ENCODE data around the gene WNT6.

Gene WNT6

DNA sequence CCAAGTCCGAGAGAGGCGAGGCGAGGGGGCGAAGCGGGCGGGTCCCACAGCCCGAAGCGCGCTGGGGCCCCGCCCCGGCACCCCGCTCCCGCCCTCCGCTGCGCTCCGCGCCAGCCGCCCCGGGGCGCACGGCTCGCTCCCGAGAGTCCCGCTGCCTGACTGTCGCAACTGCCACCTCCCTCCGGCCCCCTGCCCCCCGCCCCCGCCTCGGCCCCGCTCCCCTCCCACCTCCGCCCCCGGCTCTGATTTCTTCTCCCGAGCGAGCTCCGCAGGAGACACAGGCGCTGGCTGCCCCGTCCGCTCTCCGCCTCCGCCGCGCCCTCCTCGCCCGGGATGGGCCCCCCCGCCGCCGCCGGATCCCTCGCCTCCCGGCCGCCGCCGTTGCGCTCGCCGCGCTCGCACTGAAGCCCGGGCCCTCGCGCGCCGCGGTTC lies at the start of gene WNT6:
WNT6 (plus strand) TSS at position 250 of the 432 bp plus-strand sequence. CDS start 233 bp downstream, outside the sequence.
- DNase-seq (ENCODE audit: low read depth in 1 of 2, low spot score in 1 of 2), result no peak
- in situ Hi-C loops (cut with HindIII; ENCODE audit: low pct_unique_long_range_greater_than_20kb, low sequenced_read_pairs), result no loop called here
- TF ChIP-seq JUND (IDR thresholded peaks at IDR 0.05; ENCODE audit: low read depth), result no peak

DNA sequence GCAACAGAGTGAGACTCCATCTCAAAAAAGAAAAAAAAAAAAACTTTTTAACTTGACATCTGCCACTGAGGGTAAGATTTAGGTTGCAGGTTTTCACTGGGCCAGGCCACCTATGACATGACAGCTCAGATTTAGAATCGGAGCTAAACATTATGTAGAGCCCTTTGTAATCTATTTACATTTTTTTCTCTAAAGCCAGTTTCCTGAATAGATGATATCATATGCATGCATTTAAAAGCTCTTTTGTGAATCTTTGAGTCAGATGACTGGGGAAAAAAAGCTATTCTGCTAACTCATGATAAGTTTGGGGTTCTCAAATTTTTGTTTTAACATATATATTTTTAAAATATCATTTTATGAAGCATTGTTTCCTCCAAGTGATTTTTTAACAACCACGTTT lies 49.3 kb upstream of the WNT6 start:
- DNase-seq (ENCODE audit: low read depth in 1 of 2, low spot score in 1 of 2), result no peak
- in situ Hi-C loops (cut with HindIII; ENCODE audit: low pct_unique_long_range_greater_than_20kb, low sequenced_read_pairs), result no loop called here
- TF ChIP-seq JUND (IDR thresholded peaks at IDR 0.05; ENCODE audit: low read depth), result no peak

DNA sequence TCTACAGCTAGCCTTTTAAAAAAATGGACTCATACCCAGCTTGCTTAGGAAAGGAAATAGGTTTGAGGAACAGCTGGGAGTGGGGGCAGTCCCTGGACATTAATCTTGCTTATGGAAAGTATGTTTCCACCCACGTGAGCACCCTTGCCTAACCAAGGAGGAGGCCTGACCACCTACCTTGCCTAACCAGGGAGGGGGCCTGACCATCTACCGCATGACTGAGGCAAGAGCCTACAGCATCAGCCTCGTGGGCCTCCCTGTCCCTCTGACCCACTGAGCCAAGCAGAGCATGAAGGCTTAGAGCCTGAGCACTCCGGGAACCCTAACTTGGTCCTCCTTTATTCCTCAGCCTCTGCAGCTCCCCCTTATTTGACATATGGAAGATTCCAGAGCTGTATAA lies 48.2 kb upstream of the WNT6 start:
- in situ Hi-C loops (cut with HindIII; ENCODE audit: low pct_unique_long_range_greater_than_20kb, low sequenced_read_pairs), result no loop called here
- no peak for TF ChIP-seq JUND (IDR thresholded peaks at IDR 0.05; ENCODE audit: low read depth)
- no peak for DNase-seq (ENCODE audit: low read depth in 1 of 2, low spot score in 1 of 2)

DNA sequence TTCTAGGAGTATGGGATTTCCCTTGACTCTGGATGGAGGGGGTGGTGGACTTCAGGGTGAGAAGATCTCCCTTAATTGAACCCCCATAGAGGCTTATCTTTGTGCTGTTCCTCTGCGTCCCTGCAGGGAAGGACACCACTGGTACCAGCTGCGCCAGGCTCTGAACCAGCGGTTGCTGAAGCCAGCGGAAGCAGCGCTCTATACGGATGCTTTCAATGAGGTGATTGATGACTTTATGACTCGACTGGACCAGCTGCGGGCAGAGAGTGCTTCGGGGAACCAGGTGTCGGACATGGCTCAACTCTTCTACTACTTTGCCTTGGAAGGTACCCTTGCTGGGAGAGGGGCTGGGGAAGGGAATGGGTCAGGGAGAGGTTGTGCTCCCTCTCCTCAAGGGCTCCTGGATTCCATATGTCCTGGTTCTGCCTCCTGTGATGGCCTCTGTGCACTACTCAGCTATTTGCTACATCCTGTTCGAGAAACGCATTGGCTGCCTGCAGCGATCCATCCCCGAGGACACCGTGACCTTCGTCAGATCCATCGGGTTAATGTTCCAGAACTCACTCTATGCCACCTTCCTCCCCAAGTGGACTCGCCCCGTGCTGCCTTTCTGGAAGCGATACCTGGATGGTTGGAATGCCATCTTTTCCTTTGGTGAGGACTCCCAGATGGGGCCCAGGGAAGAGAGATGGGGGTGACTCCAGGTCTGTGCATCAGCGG lies 47.3 kb upstream of the WNT6 start:
- TF ChIP-seq JUND (IDR thresholded peaks at IDR 0.05; ENCODE audit: low read depth), result no peak
- in situ Hi-C loops (cut with HindIII; ENCODE audit: low pct_unique_long_range_greater_than_20kb, low sequenced_read_pairs), result no loop called here
- no peak for DNase-seq (ENCODE audit: low read depth in 1 of 2, low spot score in 1 of 2)

DNA sequence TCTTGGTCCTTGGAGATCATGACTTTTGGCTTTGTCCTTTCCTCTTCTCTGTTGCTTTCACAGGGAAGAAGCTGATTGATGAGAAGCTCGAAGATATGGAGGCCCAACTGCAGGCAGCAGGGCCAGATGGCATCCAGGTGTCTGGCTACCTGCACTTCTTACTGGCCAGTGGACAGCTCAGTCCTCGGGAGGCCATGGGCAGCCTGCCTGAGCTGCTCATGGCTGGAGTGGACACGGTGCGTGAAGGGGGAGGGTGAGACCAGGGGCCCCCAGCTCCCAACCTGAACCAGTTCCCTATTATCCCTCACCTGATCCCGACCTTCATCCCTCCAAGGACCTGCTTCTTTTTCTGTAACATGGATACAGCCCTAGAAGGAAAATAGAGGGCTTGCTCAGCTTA lies 46.7 kb upstream of the WNT6 start:
- no peak for DNase-seq (ENCODE audit: low read depth in 1 of 2, low spot score in 1 of 2)
- in situ Hi-C loops (cut with HindIII; ENCODE audit: low pct_unique_long_range_greater_than_20kb, low sequenced_read_pairs), result no loop called here
- no peak for TF ChIP-seq JUND (IDR thresholded peaks at IDR 0.05; ENCODE audit: low read depth)

DNA sequence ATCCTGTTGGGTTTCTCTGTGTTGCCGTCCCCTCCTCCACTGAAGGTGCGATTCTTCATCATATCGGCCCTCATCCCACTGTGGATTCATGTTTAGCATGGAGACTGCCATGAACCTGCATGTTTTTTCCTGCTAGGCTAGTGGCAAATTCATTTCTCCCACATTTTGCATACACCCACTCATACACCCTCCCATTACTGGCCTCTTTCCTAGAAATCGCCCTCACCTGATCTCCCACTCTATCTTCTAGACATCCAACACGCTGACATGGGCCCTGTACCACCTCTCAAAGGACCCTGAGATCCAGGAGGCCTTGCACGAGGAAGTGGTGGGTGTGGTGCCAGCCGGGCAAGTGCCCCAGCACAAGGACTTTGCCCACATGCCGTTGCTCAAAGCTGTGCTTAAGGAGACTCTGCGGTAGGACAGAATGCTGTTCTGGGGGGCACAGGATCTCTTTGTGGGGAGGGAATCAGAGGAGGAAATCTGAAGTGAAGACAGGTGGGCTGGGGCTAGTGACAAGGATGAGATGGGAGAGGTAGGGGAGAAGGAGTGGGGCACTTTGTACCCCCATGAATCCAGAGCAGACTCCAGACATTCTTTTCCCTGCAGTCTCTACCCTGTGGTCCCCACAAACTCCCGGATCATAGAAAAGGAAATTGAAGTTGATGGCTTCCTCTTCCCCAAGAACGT lies 45.7 kb upstream of the WNT6 start:
- no peak for DNase-seq (ENCODE audit: low read depth in 1 of 2, low spot score in 1 of 2)
- no peak for TF ChIP-seq JUND (IDR thresholded peaks at IDR 0.05; ENCODE audit: low read depth)
- in situ Hi-C loops (cut with HindIII; ENCODE audit: low pct_unique_long_range_greater_than_20kb, low sequenced_read_pairs), result no loop called here

DNA sequence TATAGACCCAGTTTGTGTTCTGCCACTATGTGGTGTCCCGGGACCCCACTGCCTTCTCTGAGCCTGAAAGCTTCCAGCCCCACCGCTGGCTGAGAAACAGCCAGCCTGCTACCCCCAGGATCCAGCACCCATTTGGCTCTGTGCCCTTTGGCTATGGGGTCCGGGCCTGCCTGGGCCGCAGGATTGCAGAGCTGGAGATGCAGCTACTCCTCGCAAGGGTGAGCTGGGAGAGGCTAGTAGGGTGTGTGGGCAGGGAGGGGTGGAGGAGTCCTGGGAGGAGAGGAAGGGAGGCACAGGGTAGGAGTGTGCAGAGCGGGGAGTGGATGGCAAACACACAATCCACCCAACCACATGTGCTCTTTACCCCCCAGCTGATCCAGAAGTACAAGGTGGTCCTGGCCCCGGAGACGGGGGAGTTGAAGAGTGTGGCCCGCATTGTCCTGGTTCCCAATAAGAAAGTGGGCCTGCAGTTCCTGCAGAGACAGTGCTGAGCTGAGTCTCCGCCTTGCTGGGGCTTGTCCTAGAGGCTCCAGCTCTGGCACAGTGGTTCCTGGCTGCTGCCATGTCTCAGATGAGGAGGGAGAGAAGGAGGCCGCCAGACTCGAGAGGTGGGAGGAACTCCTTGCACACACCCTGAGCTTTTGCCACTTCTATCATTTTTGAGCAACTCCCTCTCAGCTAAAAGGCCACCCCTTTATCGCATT lies 44.9 kb upstream of the WNT6 start:
- in situ Hi-C loops (cut with HindIII; ENCODE audit: low pct_unique_long_range_greater_than_20kb, low sequenced_read_pairs), result no loop called here

DNA sequence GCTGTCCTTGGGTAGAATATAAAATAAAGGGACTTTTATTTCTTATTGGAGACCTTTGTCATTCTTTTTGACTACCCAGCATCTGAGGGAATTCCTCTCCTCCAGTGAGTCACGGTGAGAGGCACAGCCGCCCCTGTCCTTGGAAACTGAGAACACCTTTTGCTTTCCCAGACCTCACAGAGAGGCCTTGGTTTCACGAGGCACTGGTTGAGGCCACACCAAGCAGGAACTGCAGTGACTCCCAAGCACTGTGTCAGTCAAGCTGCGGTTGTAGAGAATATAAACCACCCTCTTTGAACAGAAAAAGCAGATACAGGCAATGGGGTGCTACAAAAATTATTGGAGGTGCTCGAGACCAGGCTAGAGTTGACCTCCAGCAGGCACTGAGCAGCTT lies 44.4 kb upstream of the WNT6 start:
- TF ChIP-seq JUND (IDR thresholded peaks at IDR 0.05; ENCODE audit: low read depth), result no peak
- no peak for DNase-seq (ENCODE audit: low read depth in 1 of 2, low spot score in 1 of 2)
- in situ Hi-C loops (cut with HindIII; ENCODE audit: low pct_unique_long_range_greater_than_20kb, low sequenced_read_pairs), result no loop called here

More for the DNA sequence above, 44.9 kb upstream of the WNT6 start:
- no peak for TF ChIP-seq JUND (IDR thresholded peaks at IDR 0.05; ENCODE audit: low read depth)
- DNase-seq (ENCODE audit: low read depth in 1 of 2, low spot score in 1 of 2), result no peak

DNA sequence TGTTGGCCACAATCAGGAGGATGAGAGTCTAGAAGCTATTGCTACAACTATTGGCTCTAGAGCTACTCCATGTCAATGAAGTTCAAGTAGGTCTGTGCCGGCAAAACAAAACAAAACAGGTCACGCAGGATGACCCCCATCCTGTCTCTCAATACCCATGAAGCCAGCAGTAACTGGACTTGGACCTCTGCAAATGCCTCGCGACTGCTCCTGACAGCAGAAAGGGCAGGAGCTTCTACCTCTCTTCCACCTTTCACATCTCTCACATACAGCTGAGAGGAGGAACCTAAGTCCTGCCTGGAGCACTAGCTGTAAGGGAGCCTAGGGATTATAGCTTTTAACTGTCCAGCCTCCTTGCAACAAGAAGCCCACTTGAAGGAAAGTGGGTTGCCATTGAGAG lies 44.0 kb upstream of the WNT6 start:
- in situ Hi-C loops (cut with HindIII; ENCODE audit: low pct_unique_long_range_greater_than_20kb, low sequenced_read_pairs), result no loop called here
- DNase-seq (ENCODE audit: low read depth in 1 of 2, low spot score in 1 of 2), result no peak
- no peak for TF ChIP-seq JUND (IDR thresholded peaks at IDR 0.05; ENCODE audit: low read depth)

DNA sequence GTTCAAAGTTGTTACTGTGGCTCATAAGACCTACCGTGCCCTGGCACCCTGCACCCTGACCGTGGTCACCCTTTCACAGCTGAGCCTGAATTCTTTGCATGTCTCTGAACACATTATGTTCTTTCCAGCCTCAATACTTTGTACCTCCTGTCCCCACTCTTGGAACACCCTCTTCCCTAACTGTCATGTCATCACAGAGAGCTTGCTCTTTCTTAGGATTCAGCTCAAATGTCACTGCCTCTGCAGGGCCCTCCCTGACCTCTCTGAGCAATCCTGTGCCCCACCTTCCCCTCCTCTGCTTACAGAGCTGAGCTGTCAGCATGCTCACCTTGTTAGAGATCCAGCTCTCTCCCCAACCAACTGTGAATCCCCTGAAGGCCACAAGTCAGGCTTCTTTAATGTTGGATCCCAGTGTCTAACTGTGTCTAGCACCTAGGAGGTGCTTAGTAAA lies 43.0 kb upstream of the WNT6 start:
- in situ Hi-C loops (cut with HindIII; ENCODE audit: low pct_unique_long_range_greater_than_20kb, low sequenced_read_pairs), result no loop called here
- TF ChIP-seq JUND (IDR thresholded peaks at IDR 0.05; ENCODE audit: low read depth), result no peak

DNA sequence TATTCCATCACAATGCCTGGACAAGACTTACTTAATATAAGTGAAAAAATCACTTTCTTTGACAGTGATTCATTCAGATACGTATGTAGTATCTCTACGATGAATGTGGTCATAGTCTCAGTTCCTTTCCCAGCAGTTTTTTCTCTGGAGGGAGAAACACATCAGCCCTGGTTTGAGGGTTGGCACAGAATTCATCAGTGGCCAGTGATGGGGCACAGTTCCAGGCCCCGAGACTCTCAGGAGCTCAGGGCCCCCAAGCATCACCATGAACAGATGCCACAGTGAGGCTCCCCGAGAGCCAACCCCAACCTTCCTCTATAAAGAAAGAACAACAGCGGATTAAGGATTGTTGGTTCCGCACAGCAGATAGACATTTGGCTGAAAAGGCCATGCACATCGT lies 40.5 kb upstream of the WNT6 start:
- no peak for TF ChIP-seq JUND (IDR thresholded peaks at IDR 0.05; ENCODE audit: low read depth)
- in situ Hi-C loops (cut with HindIII; ENCODE audit: low pct_unique_long_range_greater_than_20kb, low sequenced_read_pairs), result no loop called here
- DNase-seq (ENCODE audit: low read depth in 1 of 2, low spot score in 1 of 2), result no peak

More for the DNA sequence above, 43.0 kb upstream of the WNT6 start:
- no peak for DNase-seq (ENCODE audit: low read depth in 1 of 2, low spot score in 1 of 2)

DNA sequence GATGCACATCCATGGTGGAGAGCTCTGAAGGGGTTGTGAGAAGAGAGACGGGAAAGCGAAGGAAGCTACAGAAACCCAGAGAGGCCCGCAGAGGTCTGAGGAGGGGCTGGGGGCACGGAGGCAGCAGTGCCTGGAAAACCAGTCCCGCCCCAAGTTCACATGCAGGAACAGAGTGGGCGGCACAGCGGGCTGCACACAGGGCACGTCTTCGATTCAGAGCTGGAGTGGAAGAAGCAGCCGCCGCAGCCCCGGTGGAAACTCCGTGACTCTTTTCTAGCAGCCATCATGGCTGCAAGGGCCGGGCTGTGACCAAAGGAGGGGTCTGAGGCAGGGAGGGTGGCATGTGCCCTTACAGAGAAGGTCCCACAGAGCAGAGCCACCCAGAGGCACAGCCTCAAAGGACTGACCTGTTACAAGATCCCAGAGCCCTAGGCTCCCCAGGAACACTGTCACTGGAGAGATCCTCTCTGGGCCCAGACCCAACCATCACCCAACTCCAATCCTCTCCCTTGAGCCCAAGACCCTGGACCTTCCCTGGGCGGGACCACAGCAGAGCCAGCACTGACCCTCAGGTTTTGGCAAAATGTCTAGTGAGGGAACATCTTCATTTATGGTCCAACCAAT lies 38.7 kb upstream of the WNT6 start:
- DNase-seq (ENCODE audit: low read depth in 1 of 2, low spot score in 1 of 2), result no peak
- in situ Hi-C loops (cut with HindIII; ENCODE audit: low pct_unique_long_range_greater_than_20kb, low sequenced_read_pairs), result no loop called here
- TF ChIP-seq JUND (IDR thresholded peaks at IDR 0.05; ENCODE audit: low read depth), result no peak

Data from T47D (cell line).